CD4-positive, alpha-beta T cell treated with Interleukin-6 for 4 hours (primary cell): ENCODE results near the gene TTLL3.

Experiments used
- DNase-seq: peaks from one replicate; pipeline ENCODE4 v3.0.0-alpha.2; 2020; ENCODE audit warnings: mixed read lengths

The TTLL3 gene

GRCh38 chr3:9807981-9808344, 2.1 kb upstream of the TTLL3 start:
- DNase-seq: no peak

DNA sequence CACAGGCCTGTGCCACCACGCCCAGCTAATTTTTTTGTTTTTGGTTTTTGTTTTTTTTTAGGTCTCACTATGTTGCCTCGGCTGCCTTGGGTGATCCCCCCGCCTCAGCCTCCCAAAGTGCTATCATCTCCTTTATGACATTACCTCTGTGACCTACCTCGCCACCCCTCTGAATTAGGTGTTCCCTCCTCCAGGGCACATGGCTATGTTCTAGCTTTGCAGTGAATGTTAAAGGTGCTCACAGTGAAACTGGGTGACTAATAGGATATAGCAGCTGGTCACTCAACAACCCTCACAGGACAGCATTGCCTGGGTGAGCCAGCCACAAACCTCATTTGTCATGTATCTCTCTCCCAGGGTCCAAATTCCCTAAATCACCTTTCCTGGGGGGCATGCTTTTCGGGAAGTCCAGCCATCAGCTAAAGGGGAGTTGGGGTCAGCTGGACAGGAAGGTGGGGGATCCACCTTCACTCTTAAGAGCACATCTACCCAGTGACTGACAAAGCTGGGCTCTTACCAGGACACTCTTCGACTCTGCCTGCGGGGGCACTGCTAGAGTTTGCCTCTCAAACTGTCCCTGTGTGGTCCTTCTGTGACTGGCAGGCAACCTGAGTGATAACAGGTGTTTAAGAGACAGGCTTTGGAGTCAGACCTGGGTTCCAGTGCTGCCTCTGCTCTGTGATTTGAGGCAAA, 1.6 kb upstream of the TTLL3 start:
- DNase-seq: peak; percentile 64

DNA sequence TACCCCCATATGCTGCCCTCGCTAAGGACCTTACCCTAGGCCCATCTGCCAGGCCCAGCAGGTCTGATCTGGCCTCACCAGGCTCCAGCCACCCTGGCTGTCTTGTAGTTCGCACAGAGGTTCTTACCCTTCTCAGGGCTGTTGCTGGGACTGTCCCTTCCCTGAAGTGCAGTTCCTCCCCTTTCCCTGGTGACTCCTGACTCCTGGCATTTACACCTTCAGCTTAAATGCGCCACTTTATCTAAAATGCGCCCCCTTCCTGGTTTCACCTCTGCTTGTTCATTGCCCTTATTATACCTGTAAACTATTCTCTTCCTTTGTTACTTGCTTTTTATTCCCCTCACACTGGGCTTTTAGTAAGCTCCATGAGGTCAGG, 835 bp upstream of the TTLL3 start:
- DNase-seq: peak; percentile 16

DNA sequence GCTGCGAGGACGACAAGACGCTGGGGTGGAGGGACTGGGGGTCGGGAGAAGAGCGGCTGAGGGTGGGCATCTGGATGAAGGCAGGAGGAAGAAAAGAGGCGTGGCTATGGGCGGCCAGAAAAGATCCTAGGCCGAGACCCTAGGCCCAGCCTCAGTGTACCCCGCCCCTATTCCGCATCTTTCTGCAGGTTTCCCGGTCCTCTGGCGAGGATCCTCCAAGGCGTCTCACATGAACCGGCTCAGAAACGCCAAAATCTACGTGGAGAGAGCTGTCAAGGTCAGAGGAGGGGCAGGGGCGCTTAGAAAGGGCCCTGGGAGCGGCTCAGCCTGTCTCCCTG, 340 bp downstream of the TTLL3 start:
- no peak for DNase-seq

DNA sequence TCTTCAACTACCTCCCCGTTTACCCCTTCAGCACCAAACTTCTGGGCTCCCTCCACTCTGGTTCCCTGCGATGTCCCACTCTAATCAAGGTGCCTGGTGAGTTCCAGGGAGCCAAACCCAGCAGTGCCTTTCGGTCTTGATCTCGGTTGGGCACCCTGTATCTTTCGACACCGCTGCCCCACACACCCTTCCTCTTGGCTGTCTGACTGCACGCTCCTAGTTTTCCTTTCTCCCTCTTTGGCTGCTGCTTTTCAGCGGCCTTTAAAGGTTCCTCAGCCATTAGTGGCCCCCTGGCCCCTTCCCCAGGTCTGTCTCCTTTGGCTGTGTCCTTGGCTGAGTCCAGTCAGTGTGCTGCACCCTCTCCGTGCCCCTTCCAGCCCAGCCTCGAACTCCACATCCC, 784 bp downstream of the TTLL3 start:
- DNase-seq: no peak

- no peak for DNase-seq
Observed at GRCh38 chr3:9812870-9813483, 2.9 kb downstream of the TTLL3 start.

DNA sequence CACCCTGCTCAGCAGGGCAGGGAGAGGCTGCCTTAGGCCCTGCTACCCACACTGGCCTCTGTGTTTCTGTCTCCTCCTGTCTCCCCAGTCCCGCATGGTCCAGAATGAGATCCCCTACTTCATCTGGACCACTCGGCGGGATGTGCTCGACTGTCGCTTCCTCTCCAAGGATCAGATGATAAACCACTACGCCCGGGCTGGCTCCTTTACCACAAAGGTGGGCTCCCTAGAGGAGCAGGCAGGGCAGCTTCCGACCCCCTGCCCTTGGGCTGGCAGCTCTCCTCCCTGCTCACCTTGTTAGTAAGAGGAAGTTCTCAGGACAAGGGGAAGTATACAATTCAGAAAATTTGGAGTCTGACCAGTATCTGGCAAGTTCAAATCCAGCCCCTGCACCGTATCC, 5.9 kb downstream of the TTLL3 start:
- DNase-seq: no peak

DNA sequence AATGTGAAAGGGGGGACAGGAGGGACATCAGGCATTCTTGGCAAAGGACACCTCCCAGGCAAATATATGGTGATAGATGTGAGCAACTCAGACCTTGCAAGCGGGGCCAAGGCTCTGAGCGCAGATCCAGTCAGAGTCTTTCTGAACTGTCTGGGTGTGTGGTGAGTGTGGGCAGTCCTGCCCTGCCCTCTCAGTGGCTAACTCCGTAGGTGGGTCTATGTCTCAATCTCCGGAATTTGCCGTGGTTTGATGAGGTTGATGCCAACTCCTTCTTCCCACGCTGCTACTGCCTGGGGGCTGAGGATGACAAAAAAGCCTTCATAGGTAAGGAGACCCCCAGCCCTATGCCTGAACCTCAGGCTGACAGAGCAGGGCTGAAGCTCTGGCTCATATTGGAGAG, 7.4 kb downstream of the TTLL3 start:
- no peak for DNase-seq

DNA sequence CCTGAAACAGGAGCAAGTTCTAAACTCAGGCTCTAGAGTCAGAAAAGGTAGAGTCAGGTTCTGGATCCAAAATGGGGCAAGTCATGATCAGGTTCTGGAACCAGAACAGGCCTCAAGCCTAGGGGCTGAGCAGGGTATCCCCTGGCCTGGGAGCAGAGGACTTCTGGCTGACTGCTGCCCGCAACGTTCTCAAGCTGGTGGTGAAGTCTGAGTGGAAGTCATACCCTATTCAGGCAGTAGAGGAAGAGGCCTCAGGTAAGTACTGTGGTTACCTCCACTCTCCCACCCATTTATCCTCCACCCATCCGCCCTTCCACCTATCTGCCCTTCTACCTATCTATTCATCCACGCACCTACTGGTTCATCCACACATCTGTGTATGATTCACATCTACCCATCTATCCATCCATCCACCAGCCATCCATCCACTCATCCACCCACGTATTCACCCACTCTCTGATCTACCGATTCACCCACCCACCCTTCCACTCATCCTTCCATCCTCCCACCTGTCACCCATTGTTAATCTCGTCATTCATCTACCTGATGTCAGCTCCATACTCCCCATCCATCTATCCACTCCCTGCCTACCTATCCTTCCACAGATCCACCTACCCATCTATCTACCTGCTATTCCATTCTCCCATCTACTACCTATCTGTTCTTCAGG, 8.7 kb downstream of the TTLL3 start:
- no peak for DNase-seq

- DNase-seq: no peak
Observed at GRCh38 chr3:9820543-9820942, 10.5 kb downstream of the TTLL3 start.

GRCh38 chr3:9820946-9821345, 10.9 kb downstream of the TTLL3 start:
- no peak for DNase-seq

DNA sequence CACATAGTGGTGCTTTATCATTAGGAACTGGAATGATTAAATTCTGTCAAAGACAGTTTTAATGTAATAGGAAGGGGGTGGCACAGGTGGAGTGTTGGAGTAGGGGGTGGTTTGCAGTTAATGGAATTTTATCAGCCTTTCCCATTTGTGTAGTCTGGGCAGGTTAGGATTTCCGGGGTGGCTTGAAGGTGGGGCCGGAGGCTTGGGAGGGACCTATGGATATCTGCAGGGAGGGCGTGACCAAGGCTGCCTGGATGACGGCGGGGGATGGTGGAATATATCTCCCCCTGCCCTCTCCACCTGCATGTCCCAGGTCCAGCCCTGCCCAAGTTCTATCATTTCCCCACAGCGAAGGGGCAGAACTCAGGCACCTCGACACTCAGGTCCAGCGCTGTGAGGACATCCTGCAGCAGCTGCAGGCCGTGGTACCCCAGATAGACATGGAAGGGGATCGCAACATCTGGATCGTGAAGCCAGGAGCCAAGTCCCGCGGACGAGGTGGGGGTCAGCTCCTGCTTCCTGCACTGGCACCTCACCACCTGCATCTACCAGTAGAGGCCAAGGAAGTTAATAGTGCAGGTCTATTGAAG, 15.5 kb downstream of the TTLL3 start:
- DNase-seq: no peak

DNA sequence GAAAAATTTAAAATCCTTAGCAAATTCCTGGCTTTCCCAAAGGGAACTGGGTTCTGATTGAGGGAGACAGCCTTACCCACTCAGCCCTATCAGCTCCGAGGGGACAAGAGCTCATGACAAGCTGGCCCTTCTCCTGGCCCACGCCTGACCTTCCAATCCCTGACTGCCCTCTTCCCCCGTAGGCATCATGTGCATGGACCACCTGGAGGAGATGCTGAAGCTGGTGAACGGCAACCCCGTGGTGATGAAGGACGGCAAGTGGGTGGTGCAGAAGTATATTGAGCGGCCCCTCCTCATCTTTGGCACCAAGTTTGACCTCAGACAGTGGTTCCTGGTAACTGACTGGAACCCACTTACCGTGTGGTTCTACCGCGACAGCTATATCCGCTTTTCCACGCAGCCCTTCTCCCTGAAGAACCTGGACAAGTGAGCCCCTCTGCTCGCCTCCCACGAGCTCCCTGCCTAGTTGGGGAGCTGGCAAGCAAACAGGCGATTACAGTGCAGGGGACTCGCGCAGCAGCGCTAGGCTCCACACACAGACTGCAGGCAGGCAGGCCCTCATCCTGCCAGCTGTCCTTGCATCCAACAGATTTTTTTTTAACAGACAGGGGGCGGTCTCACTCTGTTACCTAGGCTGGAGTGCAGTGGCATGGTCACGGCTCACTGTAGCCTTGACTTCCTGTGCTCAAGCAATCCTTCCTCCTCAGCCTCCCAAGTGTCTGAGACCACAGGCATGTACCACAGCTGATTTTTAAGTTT, 16.9 kb downstream of the TTLL3 start:
- peak; percentile 19 for DNase-seq

- no peak for DNase-seq
Observed at GRCh38 chr3:9828801-9829755, 19.0 kb downstream of the TTLL3 start.

GRCh38 chr3:9831253-9831652, 21.2 kb downstream of the TTLL3 start:
- no peak for DNase-seq

GRCh38 chr3:9833078-9833477, 23.0 kb downstream of the TTLL3 start:
- DNase-seq: no peak

GRCh38 chr3:9834520-9835380, 24.7 kb downstream of the TTLL3 start:
- DNase-seq: no peak

DNA sequence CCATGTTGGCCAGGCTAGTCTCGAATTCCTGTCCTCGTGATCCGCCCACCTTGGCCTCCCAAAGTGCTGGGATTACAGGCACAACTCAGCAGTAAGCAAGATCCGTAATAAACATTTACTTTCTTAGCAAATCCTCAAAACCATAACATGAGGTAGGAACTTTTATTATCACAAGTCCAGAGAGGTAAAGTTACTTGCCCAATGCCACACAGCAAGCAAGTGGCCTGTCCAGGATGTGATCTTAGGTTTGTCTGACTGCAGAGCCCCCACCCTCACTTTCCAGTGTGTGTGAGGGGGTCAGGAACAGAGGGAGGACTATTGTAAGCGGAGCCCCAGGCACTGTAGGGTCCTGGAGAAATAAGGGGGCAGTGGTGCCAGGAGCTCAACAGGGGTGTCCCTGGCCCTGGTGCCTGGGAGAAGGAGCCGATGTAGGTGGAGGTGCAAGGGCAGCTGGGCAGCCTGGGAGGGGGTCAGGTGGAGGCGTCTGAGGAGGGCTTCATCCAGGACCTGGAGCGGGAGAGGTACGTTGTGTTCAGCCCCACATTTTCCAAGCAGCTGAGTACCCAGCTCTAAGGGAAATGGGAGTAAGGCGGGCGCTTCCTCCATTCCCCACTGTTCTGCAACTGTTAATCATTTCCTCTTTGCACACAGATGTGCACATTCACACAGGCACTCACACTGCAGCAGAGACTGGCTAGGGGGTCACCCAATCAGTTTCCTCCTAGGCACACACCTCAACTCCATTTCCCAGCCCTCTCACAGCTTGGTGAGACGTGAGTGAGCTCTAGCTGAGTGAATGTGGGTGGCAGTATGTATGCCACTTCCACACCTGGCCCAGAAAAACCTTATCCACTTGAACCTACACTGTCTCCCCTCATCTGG, 27.9 kb downstream of the TTLL3 start:
- no peak for DNase-seq

- no peak for DNase-seq
Observed at GRCh38 chr3:9838856-9839255, 28.8 kb downstream of the TTLL3 start.

GRCh38 chr3:9841015-9841414, 31.0 kb downstream of the TTLL3 start:
- DNase-seq: no peak
